ENCODE results near the gene EBF3. TPM values are rescaled to one million over a fixed set of nuclear protein-coding genes. Genes with fewer than 3 reads are reported as not detected.

EBF3 gene
- total RNA-seq, 1 donor from 2014 or later, result not detected

DNA sequence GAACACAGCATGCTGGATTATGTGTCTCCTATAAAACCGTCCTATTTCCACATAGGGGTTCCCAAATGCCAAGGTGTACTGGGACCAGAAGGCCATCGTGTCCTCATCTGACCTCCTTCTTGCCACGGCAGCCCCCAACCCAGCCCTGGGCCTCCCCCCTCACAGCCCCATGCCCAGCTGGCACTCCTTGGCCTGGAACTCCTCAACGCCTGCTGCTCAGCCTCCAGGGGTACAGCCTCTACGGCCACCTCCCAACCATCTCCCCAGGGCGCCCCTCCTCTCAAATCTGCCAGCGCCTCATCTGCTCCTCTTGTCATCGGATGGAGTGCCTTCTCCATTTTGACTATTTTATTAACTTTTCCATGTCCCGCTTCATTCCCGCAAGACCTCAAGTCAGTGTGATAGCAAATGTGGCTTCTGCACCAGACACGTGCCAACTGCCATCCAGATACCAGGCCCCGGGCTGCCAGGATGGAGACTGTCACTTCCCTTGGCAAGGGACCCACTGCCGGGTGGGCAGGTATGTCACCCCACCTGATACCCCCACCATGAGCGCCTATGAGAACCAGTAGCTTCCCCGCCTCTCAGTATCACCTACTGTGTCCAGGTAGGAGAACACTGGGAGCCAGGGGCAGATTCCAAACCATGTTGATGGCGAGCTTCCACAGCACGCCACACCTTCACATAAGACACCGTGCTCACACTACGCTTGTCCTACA lies 106.7 kb downstream of the EBF3 start:
- no peak for ATAC-seq
- no peak for DNase-seq (ENCODE audit: low spot score)

DNA sequence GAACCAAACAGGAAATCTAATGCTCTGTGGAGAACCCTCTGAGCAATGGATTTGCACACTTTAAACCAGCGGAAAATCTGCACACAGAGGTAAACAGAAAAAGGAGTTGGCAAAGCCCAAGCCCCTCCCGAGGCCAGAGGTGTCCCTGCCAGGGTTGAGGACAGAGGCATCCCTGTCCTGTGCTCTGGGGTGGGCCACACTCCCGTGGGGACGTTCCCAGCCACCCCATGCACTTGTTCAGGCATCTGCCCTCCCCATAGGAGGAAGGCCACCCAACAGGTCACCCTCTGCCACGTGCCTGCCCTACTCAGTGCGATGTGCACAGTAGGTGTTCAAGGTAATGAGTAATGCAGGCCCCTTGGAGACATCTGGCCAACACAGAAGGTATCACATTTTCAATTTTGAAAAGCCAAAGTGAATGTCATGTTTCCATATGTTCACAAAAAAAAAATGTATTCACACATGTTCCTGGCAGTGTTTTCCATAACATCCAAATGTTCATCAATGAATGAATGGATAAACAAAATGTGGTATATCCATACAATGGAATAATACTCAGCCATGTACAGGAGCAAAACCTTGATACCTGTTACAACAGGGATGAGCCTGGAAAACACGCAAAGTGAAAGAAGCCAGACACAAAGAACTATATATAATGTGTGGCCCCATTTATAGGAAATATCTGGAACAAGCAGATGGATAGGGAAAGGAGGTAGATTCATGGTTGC lies 108.1 kb downstream of the EBF3 start:
- no peak for ATAC-seq

DNA sequence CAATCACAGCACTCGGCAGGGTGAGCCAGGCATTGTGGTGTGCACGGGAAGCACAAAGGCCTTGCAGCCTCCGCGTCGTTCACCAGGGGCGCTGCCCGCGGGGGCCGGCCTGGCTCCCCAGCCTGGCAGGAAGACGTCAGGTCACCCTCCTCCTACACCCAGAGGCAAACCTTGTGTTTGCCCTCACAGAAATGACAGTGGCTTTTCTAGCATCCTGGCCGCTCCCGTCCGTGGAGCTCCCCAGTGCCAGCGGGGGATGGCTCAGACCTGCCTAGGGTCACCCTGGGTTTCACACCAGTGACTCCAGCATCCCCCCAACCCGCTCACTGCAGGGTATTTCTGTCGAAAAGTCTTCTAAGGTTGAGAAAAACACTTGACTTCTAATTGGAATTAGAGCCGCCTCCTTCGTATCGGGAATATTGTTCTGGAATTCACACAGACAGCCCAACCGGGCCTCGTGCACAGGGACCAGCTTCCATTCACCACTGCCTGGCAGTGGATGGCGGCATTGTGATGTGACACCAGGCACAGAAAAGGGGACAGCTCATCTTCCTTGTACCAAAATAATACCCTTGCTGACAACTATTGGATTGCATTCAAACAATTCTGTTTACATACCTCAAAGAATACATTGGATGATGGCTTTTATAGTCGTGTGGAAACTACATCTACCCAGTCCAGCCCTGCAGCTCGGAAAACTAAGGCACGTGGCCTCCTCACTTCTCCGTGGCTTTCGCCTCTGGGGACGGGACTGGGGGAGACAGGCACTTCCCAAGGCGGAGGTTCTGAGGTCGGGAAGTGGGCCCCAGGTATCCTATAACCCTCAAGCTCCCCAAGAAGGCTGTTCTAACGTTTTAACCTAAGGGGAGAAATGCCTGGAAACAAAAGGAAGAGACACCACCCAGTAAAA lies 109.0 kb downstream of the EBF3 start:
- ATAC-seq (no peak), DNase-seq (ENCODE audit: low spot score) (no peak)

More for the DNA sequence above, 108.1 kb downstream of the EBF3 start:
- no peak for DNase-seq (ENCODE audit: low spot score)

DNA sequence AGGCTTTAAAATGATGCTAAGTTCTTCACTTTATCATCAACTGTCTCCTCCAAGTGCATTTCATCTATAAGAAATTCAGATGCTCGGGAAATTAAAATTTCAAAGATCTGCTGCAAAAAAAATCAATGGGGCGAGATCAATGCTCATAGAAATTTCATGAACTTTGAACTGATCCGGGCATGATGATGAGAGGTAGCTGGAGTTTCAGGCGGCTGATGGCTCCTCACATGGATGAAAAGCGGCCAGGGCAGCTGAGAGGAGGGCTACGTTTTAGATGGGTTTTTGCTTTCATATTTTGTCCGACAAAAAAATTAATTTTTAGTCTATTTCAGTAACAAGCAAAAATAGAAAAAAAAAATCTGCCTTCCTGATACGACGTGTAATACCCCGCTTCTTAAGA lies 109.9 kb downstream of the EBF3 start:
- no peak for ATAC-seq
- DNase-seq (ENCODE audit: low spot score), result no peak

DNA sequence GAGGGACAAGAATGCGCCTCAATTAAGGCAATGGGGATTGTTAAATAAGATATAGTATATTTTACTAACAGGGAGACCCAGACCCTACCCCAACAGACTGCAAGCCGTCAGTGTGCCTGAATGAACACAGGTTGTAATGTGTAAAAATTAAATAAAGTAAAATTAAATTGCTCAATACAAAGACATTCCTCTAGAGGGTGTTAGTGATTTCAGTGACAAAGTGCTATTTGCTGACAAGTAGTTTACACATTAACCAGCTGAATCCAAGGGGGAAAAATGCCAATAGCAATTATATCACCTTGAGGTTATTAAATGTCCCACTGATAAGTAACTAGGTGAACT lies 110.5 kb downstream of the EBF3 start:
- ATAC-seq (peak; percentile 87), DNase-seq (ENCODE audit: low spot score) (peak; percentile 2)

DNA sequence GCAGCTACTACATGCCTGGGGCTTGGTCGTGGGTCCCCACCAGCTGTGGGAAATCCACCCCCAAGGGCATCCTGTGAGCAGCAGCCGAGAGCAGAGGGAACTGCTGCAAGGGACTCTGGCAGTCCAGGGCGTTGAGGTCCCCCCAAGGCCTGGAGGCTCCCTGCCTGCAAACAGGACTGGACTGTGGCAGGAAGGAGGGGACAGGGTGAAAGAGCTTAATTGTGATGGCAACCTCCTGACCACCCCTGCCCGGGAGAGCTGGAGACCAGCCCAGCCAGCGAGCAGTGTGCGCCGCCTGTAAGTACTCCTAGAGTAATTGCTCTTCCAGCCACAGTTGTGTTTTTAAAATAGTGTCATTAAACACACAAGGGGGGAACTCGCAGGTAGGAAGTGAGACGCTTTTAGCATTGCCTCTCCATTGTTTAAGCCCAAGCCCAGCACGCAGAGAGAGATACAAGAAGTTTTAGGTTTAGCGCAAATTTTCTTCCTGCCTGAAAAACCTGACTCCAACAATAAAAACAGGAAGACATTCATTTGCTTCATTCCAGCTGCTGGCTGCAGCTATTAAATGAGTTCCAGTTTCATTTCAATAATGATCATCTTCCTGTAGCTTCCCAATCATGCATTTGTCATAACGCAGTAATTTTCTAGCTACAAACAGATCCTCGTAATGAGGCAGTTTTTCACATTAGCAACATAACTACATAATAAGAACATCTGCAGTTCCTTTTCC lies 111.1 kb downstream of the EBF3 start:
- DNase-seq (ENCODE audit: low spot score), result peak; percentile 42
- ATAC-seq, result no peak

DNA sequence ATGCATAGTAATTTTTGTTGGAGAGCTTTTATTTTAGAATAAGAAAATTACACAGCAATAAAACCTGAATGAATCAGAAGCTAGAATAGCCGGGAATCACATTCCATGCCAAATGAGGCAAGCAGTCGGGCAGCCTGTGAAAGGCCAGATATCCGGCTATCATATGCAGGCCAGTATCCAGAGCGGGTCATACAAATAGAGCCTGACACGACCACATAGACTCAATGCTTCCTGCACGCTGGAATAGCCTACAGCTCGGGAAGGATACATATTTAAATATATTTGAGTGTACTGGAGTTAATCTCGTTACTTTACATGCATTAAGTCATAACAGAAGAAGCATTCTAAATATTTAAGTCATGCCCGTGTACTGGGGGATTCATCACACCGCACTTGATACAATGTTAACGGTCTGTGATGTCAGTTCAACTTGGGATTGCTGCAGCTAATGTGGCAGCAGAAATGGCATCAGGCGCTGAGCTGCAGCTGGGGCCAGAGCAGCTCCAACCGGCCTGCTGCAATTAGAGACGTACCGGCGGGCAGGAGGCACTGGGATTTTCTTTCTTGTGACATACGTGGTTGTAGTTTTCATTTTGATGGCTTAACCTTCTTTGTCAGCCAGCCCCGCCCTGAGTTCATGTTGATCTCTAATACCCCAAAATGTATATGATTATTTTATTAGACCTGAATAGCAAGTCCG lies 112.0 kb downstream of the EBF3 start:
- ATAC-seq, result no peak
- DNase-seq (ENCODE audit: low spot score), result peak; percentile 19

DNA sequence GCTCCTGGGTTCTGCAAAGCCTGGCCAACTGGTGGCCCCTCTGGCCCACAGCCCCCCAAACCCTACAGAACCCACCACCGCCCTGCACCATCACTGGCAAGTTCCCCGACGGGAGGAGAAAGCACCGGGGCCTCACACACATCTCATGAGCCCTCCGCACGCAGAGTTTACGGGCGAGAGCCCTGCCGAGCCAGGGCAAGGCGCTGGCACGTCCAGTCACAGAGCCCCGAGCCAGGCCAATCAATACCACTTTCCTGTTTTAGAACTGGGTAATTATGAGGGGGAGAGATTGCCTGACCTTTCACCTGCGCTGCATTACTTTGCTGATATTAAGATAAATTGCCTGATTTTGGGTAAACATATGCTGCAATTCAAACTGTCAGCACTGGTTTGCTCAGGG lies 113.3 kb downstream of the EBF3 start:
- DNase-seq (ENCODE audit: low spot score) (peak; percentile 36), ATAC-seq (no peak)

DNA sequence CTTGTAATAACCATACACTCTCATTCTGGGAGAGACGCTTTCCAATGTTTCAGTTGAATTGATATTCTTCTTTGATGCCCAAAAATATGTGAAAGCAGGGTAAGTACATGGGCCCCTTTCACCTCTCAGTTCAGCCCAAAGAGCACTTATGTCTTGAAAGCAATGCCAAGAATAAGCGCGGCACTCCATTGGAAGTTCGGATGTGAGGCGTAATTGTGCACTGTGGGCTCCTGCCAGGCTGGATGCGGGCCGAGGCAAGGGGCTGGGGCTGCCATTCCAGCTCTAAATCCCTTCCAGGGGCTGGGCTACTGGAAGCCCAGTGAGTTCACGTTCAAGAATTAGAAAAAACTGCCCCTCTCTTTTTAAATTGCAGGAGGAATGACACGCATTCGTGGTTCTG lies 113.8 kb downstream of the EBF3 start:
- DNase-seq (ENCODE audit: low spot score) (no peak), ATAC-seq (no peak)

DNA sequence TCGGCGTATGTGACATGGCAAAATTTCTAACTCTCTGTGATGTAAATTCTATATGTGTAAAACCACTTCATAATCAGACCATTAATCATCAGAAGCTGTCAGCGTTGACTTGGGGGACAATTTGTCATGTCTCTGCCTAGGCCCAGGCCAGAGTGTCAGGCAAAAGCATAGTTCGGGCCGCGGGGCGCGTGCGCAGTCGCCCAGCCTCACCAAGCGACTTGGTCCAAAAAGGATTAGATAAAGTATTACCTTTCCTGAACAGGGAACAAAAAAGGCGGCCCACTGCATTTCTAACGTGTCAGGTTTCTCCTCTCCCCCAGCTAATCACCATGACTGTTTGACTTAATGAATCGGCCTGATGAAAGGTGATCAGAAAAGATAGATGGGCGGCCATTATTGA lies 114.2 kb downstream of the EBF3 start:
- ATAC-seq (no peak), DNase-seq (ENCODE audit: low spot score) (peak; percentile 24)

DNA sequence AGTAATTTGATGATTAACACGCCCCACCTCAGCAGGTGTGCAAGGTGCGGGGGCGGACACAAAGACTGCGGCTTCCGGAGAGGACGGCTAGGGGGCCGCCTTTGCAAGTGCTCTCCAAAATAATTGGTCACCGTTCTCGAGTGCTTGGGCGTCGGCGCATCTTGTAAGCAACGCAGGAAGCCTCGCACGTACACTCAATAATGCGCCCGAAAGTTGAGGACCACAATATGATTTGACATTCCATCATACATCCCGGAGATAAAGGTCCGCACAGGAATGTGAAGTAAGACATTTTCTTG lies 114.7 kb downstream of the EBF3 start:
- ATAC-seq, result no peak
- peak; percentile 10 for DNase-seq (ENCODE audit: low spot score)

DNA sequence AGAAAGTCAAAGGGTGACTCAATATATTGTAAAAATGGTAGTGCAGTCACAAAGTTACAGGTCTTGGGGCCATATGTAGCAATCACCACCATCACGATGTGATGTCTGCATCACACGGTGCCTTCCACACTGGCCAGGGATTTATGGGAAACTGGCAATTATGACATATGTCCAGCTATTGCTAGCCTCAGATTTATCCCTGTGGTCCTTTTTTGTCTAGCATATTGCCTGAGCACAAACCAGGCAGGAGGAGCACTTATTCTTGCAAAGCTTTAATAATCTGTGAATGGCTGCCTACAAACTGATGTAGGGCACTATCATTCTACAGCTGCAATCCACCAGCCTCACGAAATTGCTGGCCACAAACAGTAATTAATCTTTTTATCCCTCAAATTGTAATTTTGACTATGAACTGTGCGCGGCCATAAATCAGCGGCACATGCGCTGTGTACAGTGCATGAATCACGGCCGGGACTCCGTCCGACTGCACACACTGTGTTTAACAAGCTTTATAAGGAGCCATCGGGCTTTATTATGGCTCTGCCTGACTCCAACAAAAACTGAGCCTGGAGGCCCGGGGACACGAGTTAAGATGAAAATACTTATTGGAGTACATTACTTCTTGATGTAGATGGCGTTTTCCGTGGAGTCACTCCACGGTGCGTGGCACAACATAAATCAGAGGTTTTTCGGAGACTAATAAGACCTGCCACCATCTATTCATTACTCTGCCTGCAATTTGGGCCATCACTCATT lies 115.2 kb downstream of the EBF3 start:
- ATAC-seq (no peak), DNase-seq (ENCODE audit: low spot score) (peak; percentile 26)

DNA sequence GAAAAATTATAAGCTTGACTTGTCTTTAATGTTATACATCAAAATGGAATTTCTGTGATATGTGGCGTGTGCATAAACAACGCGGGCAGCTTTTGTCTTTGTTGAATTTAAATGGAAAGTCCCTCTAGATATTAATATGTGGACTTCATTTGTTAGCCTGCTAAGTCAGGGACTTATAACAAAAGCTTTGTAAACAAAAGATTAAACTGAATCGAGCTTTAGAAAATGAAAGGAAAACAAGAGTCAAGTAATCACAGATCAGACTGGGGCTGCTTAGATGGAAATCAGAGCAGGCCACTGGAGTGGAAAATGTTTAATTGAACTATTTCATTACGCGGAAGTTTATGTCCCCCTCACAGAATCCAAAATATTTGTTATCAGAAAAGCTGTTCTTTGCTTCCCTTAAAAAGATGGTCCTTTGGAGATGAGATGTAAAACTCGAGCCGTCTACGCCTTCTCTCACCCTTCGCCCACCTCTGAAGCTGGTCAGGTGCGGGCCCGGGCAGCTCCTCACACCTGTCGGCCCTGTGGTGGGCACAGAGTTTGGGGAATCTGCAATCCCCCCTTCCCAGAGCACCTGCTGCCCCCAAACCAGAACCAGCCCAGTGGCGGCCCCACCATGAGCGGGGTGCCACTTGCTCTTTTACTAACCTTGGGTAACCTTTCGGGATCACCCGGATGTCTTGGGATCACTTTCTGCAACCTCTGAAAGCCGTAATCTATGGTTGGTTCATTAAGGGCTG lies 116.2 kb downstream of the EBF3 start:
- no peak for DNase-seq (ENCODE audit: low spot score)
- ATAC-seq, result no peak

DNA sequence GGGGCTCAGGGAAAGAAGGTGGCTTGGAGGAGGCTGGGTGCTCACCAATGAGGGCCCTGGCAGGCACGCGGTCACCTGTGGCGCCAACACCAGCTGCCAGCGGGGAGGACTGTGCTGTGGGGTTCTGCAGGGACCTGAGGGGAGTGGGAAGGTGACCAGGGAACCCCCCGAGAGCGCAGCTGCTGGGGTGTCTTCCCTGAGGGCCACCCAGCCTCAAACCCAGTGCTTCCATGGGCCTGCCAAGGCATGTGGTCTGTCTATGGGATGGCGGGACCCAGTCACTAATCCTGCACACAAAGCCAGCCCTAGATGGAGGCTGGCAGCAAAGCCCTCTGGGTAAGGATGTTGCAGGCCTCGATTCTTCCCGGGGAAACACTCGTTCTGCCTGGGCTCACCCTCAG lies 117.1 kb downstream of the EBF3 start:
- no peak for DNase-seq (ENCODE audit: low spot score)
- ATAC-seq, result no peak

DNA sequence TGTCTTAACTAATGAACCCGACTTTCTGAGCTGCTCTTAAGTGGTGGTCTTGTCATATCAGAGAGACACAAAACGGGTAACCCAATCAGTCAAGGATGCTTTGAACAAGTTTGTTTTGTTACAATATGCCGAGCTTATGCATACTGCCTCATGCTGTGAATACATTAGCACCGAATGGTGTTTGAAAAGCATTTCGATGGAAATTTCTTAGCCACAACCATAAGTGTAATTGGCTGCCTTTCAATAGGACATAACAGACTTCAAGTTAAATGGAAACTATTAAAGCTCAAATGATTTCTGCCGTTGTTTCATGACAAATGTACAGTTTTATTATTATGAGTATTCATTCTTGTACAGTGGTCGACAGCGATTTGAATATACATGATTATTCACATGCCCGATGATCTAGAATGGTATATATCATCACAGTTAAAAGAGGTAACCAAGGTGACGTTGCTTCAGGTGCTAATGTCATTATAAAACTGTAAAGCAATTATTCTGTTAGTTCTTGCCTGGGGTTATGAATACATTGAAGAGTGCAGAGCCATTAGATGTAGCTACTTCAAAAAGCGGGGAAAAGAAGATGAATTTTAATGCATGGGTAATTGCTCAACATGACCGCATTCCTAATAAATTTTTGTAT lies 118.8 kb downstream of the EBF3 start:
- DNase-seq (ENCODE audit: low spot score), result no peak
- no peak for ATAC-seq

DNA sequence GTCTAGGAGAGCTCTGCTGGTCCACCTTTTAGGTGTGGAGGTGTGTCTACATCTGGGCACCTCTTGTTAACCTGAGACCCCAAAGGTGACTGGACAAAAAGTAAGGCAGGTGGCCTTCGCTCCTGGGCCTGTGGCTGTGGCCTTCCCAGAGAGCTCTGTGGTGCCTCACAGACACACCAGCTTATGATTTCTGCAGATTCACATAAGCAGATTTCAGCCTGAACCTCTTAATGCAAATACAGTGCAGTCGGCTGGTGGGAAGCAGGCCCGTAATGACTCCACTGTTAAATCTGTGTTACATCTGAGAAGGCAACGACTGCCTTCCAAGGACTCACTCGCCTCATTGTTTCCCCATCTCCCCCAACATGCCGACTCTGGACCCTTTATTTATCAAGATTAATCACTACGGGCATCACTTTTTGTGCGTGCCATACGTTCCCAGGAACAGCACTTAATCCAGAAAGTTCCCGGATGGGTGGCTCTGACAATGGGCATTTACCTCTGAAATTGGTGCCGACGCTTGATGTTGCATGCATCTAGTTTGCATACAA lies 119.8 kb downstream of the EBF3 start:
- ATAC-seq (no peak), DNase-seq (ENCODE audit: low spot score) (no peak)

DNA sequence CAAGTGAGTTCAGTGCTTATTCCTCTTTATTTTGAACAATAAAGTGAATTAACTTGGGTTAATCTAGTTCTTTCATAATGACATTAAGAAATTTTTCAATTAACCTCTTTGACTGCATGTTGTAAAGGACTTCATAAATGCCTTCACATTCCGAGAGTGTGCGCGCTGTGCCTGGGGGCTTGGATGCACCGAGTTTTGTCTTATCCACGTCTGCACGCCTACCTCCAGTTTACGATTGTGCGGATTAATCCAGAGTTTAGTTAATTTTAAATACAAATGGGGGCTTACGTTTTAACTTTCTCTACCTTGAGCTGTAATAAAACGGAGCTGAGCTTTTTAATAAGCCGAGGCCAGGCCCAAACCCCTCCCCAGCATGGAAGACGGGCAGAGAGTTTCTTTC lies 120.4 kb downstream of the EBF3 start:
- DNase-seq (ENCODE audit: low spot score), result no peak
- no peak for ATAC-seq

DNA sequence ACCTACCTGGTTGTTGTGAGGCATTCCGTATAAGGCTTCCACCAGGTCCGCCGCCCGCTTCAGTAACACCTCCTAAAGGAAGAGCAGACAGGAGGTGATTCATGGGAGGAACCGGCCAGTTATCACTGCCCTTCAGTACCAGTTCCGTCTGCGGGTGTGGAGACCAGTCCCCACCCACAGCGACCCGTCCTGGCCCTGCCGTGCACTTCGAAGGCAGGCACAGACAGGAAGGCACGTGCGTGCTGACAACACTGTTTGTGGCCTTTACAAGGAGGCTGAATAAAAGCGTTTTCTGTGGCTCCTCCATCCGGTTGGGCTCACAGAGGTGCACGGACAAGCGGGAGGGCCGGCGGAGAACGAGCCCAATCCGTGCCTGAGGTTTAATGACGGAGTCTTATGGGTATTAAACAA lies 120.9 kb downstream of the EBF3 start:
- no peak for ATAC-seq
- no peak for DNase-seq (ENCODE audit: low spot score)

Data from left lobe of liver (tissue), 2 donors.